Subcutaneous abdominal adipose tissue (tissue), 5 donors: ENCODE measurements around the gene ATP1B1.

Source experiments
- H3K27ac ChIP-seq: one replicate; pipeline ENCODE4 v1.7.0; 2013; ENCODE audit warnings: low read depth, mild to moderate bottlenecking, inconsistent platforms, low read length, moderate library complexity
- H3K27me3 ChIP-seq, 5 donors: one replicate each; pipeline ENCODE4 v1.7.0; 2013; ENCODE audit warnings: low read length in 5 of 5, inconsistent platforms in 1 of 5; ENCODE audit not compliant: control insufficient read depth in 5 of 5, insufficient read depth in 4 of 5
- H3K36me3 ChIP-seq, 5 donors: one replicate each; pipeline ENCODE4 v1.7.0; 2013; ENCODE audit warnings: low read length in 5 of 5; ENCODE audit not compliant: control insufficient read depth in 5 of 5, insufficient read depth in 5 of 5
- H3K4me1 ChIP-seq, 5 donors: one replicate each; pipeline ENCODE4 v1.7.0; 2013; ENCODE audit warnings: low read length in 5 of 5, mild to moderate bottlenecking in 3 of 5, moderate library complexity in 1 of 5; ENCODE audit not compliant: control insufficient read depth in 5 of 5, insufficient read depth in 5 of 5
- H3K4me3 ChIP-seq, 5 donors: one replicate each; pipeline ENCODE4 v1.7.0; 2013; ENCODE audit warnings: low read length in 5 of 5, low read depth in 1 of 5
- H3K9ac ChIP-seq, 5 donors: one replicate each; pipeline ENCODE4 v1.7.0; 2013; ENCODE audit warnings: low read length in 5 of 5, mild to moderate bottlenecking in 4 of 5, moderate library complexity in 3 of 5
- H3K9me3 ChIP-seq, 5 donors: one replicate each; pipeline ENCODE4 v1.7.0; 2013; ENCODE audit warnings: low read length in 5 of 5; ENCODE audit not compliant: control insufficient read depth in 5 of 5
- donor health status: healthy.
- donor health status: healthy.
- donor health status: healthy.
- donor health status: healthy.
- donor health status: healthy.

Gene ATP1B1

GRCh38 chr1:169105434-169106094, 926 bp upstream of the ATP1B1 start:
- no peaks in the 10 kb centered on the region for H3K36me3 ChIP-seq
- no peaks in the 10 kb centered on the region for H3K27me3 ChIP-seq
- no peak overlapping the region for H3K27ac ChIP-seq
- peaks cover 1 to 30% (median 21%) of the 10 kb centered on the region in 5 donors for H3K4me1 ChIP-seq
- H3K4me3 ChIP-seq, result peak overlapping the region; percentile 12 to 89 (median 80)
- H3K9me3 ChIP-seq, result no peaks in the 10 kb centered on the region
- H3K9ac ChIP-seq, result peak overlapping the region in 4 of 5 donors; percentile 36 to 68 (median 45)

DNA sequence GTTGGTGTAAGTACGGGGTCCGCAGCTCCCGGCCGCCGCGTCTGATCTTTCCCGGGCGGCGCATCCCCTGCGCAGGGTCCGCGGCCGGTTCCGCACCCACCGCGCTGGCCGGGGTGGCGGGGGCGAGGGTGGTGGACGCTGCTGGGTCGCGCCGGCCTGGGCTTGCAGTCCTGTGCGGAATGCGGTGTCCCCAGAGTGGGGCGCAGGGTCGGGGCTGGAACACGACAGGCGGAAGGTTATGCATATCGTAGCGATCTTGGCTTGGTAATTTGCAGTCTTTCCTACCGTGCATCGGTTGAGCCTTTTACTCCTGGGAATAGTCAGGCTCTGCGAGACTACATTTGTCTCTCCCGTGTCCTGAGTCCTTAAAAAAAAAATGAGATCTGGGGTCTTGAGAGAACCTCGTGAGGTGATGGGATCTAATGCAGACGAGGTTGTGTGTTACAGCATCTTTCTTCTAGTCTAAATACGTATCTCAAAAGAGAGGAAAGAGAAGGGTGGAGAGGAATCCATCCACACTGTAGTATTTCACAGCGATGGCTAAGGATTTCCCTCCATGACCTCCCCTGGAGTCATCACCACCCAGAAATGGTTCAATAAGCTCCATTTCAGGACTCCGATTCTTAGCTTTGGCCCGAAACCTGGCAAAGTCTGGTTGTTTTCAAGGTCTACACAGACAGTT, 572 bp downstream of the ATP1B1 start:
- Histone ChIP-seq H3K9me3 (no peaks in the 10 kb centered on the region), H3K36me3 (peaks cover 0 to under 1% (median 0%) of the 10 kb centered on the region in 5 donors), H3K27ac (no peak overlapping the region), H3K4me3 (peak overlapping the region; percentile 69 to 89 (median 80)), H3K27me3 (no peaks in the 10 kb centered on the region), H3K4me1 (peaks cover 1 to 37% (median 21%) of the 10 kb centered on the region in 5 donors), H3K9ac (peak overlapping the region in 4 of 5 donors; percentile 33 to 72 (median 60))

DNA sequence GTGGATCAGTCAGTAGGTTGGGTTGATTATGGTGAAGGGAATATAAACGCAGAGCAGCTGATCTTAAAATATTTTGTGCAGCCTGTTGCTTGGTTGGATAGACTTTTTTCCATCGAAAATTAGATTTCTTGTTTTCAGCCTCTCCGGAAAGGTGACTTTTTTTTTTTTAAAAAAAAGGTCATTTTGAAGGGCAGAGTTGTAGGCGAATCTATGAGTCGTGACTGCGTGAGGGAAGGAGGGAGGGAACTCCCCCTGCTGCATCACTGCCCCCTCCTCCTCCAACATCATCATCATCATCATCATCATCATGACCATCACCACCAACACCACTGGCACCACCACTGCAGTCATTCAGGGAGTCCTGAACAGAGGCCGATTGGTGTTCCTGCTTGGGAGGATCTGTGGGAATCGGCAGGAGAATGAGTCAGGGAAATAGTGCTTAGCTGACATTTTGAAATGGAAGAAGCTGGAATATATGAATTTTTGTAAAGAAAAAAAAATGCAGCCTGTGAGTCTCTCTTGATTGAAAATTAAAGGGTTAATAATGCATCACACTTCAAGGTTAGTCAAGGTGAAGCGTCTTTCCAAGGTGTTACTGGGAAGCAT, 1.2 kb downstream of the ATP1B1 start:
- H3K27me3 ChIP-seq, result no peaks in the 10 kb centered on the region
- H3K36me3 ChIP-seq, result peaks cover 0 to 4% (median 0%) of the 10 kb centered on the region in 5 donors
- peak overlapping the region; percentile 16 for H3K27ac ChIP-seq

DNA sequence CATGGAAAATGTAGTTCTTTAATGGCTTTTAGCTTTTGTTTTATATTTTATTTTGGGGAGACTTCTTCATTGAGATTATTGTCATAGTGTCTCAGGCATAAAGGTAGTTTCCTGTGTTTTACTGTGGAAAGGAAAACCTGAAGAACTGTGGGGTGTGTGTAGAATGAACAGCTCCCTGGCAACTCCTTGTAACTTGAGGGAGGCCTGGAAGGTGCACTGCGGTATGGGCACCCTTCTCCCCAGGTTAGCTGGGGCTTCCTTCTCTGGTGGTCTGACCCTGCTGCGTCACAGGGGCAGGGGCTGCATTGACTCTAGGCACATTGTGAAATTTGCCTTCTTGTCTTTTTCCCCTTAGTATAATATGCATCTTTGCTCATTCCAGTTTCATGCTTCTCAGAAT, 1.7 kb downstream of the ATP1B1 start:
- H3K36me3 ChIP-seq, result peaks cover 0 to 4% (median 0%) of the 10 kb centered on the region in 5 donors
- H3K4me3 ChIP-seq, result peak overlapping the region in 4 of 5 donors; percentile 33 to 89 (median 66)
- H3K4me1 ChIP-seq, result peaks cover 1 to 40% (median 21%) of the 10 kb centered on the region in 5 donors
- peak overlapping the region; percentile 16 for H3K27ac ChIP-seq
- peak overlapping the region in 2 of 5 donors; percentile 26 to 35 for H3K9ac ChIP-seq
- H3K9me3 ChIP-seq, result no peaks in the 10 kb centered on the region
- no peaks in the 10 kb centered on the region for H3K27me3 ChIP-seq

More for the DNA sequence above, 1.2 kb downstream of the ATP1B1 start:
- Histone ChIP-seq H3K9me3 (no peaks in the 10 kb centered on the region), H3K4me3 (peak overlapping the region; percentile 69 to 89 (median 80)), H3K9ac (peak overlapping the region in 3 of 5 donors; percentile 52 to 72 (median 69)), H3K4me1 (peaks cover 1 to 40% (median 21%) of the 10 kb centered on the region in 5 donors)

DNA sequence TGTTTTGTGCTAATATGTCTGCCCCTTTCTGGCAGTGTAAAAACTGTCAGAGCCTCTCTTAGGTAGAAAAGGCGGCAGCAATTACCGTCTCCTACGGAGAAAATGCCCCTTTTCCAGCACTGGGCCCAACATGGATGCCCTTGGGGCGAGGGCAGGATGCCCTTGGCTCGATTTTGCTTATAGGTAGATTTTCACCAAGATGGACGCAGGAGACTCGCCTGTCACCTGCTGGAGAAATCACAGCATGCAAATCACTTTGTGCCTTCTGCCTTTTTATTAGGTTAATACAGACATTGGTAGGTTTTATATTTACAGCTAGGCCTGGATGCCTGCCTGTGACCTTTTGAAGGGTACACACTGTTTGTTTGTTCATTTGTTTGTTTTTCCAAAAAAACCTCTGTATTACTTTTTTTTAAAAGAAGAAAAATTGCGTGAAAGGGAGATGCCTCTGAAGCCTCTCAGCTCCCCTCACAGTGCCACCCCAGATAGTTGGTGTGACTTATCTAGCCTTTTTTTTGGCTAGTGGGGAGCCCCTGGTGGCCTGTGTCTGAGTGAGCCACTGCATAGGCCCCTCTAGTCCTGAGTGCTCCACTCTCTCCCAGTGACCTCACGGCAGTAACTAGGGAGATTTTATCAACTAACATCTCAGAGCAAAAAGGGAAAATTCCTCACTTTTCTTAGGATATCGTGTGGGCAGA, 2.5 kb downstream of the ATP1B1 start:
- no peaks in the 10 kb centered on the region for H3K9me3 ChIP-seq
- peak overlapping the region in 4 of 5 donors; percentile 33 to 89 (median 66) for H3K4me3 ChIP-seq
- H3K4me1 ChIP-seq, result peaks cover 1 to 40% (median 21%) of the 10 kb centered on the region in 5 donors
- H3K27me3 ChIP-seq, result no peaks in the 10 kb centered on the region
- H3K27ac ChIP-seq, result peak overlapping the region; percentile 21
- no peak overlapping the region for H3K9ac ChIP-seq
- peaks cover 0 to 9% (median 4%) of the 10 kb centered on the region in 5 donors for H3K36me3 ChIP-seq

GRCh38 chr1:169109561-169110134, 3.2 kb downstream of the ATP1B1 start:
- H3K27me3 ChIP-seq, result no peaks in the 10 kb centered on the region
- H3K36me3 ChIP-seq, result peaks cover 0 to 9% (median 4%) of the 10 kb centered on the region in 5 donors
- no peaks in the 10 kb centered on the region for H3K9me3 ChIP-seq
- peaks cover 1 to 40% (median 21%) of the 10 kb centered on the region in 5 donors for H3K4me1 ChIP-seq
- H3K9ac ChIP-seq, result peak overlapping the region in 2 of 5 donors; percentile 1 to 2
- peak overlapping the region; percentile 21 for H3K27ac ChIP-seq
- peak overlapping the region in 3 of 5 donors; percentile 22 to 89 (median 29) for H3K4me3 ChIP-seq

- peak overlapping the region; percentile 17 for H3K27ac ChIP-seq
- H3K4me1 ChIP-seq, result peaks cover 1 to 37% (median 19%) of the 10 kb centered on the region in 5 donors
- H3K4me3 ChIP-seq, result peak overlapping the region in 3 of 5 donors; percentile 22 to 89 (median 29)
- peak overlapping the region in 2 of 5 donors; percentile 2 to 24 for H3K9ac ChIP-seq
- peaks cover 0 to 9% (median 4%) of the 10 kb centered on the region in 5 donors for H3K36me3 ChIP-seq
- no peaks in the 10 kb centered on the region for H3K27me3 ChIP-seq
- H3K9me3 ChIP-seq, result no peaks in the 10 kb centered on the region
Observed at GRCh38 chr1:169110236-169110635, 3.7 kb downstream of the ATP1B1 start.

DNA sequence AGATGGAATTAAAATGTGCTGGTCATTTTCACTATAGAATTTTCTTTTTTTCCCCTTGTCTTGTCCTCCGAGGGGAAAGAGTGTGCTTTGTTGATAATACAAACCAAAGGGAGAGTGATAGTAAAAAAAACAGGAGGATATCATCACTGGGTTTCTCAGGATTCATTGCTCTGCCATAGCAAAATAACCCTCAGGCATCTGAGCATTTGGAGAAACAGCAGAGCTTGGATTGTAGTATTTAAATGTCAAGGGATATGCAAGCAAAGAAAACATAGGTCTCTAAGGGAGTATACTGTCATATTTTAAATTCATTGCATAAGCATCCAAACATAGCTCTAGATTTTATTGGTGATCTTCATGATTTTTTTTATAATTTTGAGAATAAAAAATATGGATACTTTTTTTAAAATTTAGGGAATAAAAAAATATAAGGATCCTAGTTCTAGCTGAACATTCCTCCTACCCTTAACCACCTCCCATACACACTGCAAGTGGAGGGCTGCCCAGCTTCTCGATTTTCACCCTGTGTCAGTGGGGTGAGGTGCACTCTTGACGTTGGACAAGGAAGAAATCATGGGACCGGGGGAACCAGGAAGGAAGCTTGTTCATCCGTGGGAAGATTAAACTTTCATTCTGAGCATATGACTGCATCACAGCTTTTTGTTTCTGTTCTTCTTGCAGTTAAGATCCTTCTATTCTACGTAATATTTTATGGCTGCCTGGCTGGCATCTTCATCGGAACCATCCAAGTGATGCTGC, 4.4 kb downstream of the ATP1B1 start:
- Histone ChIP-seq H3K4me3 (no peak overlapping the region), H3K27ac (no peak overlapping the region), H3K4me1 (peaks cover 1 to 33% (median 16%) of the 10 kb centered on the region in 5 donors)

GRCh38 chr1:169111472-169111871, 5.0 kb downstream of the ATP1B1 start:
- Histone ChIP-seq H3K36me3 (peaks cover 0 to 9% (median 4%) of the 10 kb centered on the region in 5 donors), H3K4me1 (peaks cover 1 to 37% (median 21%) of the 10 kb centered on the region in 5 donors), H3K9ac (no peak overlapping the region), H3K9me3 (no peaks in the 10 kb centered on the region), H3K4me3 (no peak overlapping the region), H3K27me3 (no peaks in the 10 kb centered on the region), H3K27ac (no peak overlapping the region)

More for the DNA sequence above, 4.4 kb downstream of the ATP1B1 start:
- Histone ChIP-seq H3K9me3 (no peaks in the 10 kb centered on the region), H3K27me3 (no peaks in the 10 kb centered on the region), H3K36me3 (peaks cover 0 to 9% (median 4%) of the 10 kb centered on the region in 5 donors), H3K9ac (peak overlapping the region in 1 of 5 donors; percentile 24)
